SK-N-SH (cell line): ENCODE measurements around the gene KSR2. TPM values are rescaled to one million over a fixed set of nuclear protein-coding genes. Genes with fewer than 3 reads are reported as not detected.

ENCODE experiments used
- CTCF ChIA-PET: fragments of 300-600, 350-600 bp; formaldehyde crosslinking; extraction: SDS; loops from one replicate; lab custom pipeline; 2021; lab: Yijun Ruan, JAX
- POLR2A ChIA-PET: fragments of 350-600 bp; sonication (Branson Sonifier 250); formaldehyde crosslinking; extraction: SDS; loops from one replicate; lab custom pipeline; 2020; ENCODE audit warnings: antibody characterized with exemption, inconsistent platforms; lab: Yijun Ruan, JAX
- DNase-seq: peaks from one replicate; pipeline ENCODE4 v3.0.0; 2012
- H2AFZ ChIP-seq: fragments of 200-600 bp; sonication (generic); 2 replicates; pipeline ENCODE4 v1.8.1; 2016; ENCODE audit warnings: antibody characterized with exemption, mild to moderate bottlenecking, low read depth
- H3F3A ChIP-seq: fragments of 200-600 bp; sonication (generic); replicated peaks from 2 replicates; pipeline ENCODE3; 2016; ENCODE audit warnings: antibody characterized with exemption, mild to moderate bottlenecking; ENCODE audit not compliant: insufficient read depth
- H3K27ac ChIP-seq, 2 experiments: fragments of 200-500 bp in 1 of 2; fragments of 200-600 bp in 1 of 2; sonication (Bioruptor generic) in 1 of 2; sonication (generic), shearing (Covaris generic) in 1 of 2; 2 replicates each; pipeline versions ENCODE4 v1.5.1 to v1.6.1; 2014 to 2016; ENCODE audit warnings: low read depth in 2 of 2, inconsistent platforms in 1 of 2, low read length in 1 of 2, mild to moderate bottlenecking in 1 of 2, mixed read lengths in 1 of 2
- H3K27me3 ChIP-seq: fragments of 200-600 bp; sonication (generic), shearing (Covaris generic); 2 replicates; pipeline ENCODE4 v1.6.1; 2016; ENCODE audit warnings: mixed run types; ENCODE audit not compliant: insufficient read depth
- H3K36me3 ChIP-seq, 2 experiments: fragments of 200-500 bp in 1 of 2; fragments of 200-600 bp in 1 of 2; sonication (Bioruptor generic) in 1 of 2; sonication (generic) in 1 of 2; replicated peaks in 1 of 2; 2 replicates each; pipeline versions ENCODE3 to v1.5.1; 2014 to 2016; ENCODE audit warnings: low read length in 1 of 2, mild to moderate bottlenecking in 1 of 2; ENCODE audit not compliant: insufficient read depth in 2 of 2, control insufficient read depth in 1 of 2
- H3K4me1 ChIP-seq, 2 experiments: fragments of 200-500 bp in 1 of 2; fragments of 200-600 bp in 1 of 2; sonication (Bioruptor generic) in 1 of 2; sonication (generic), shearing (Covaris generic) in 1 of 2; 2 replicates each; pipeline versions ENCODE4 v1.5.1 to v1.6.1; 2014 to 2016; ENCODE audit warnings: low read depth in 1 of 2, low read length in 1 of 2, mixed run types in 1 of 2; ENCODE audit not compliant: insufficient read depth in 2 of 2, control insufficient read depth in 1 of 2
- H3K4me2 ChIP-seq: fragments of 200-600 bp; sonication (generic), shearing (Covaris generic); 2 replicates; pipeline ENCODE4 v1.6.1; 2017; ENCODE audit warnings: mixed run types
- H3K4me3 ChIP-seq, 2 experiments: fragments of 200-500 bp in 1 of 2; fragments of 200-600 bp in 1 of 2; sonication (Bioruptor generic) in 1 of 2; sonication (generic), shearing (Covaris generic) in 1 of 2; 2 replicates each; pipeline versions ENCODE4 v1.5.1 to v1.8.1; 2014 to 2016; ENCODE audit warnings: low read depth in 2 of 2, inconsistent platforms in 1 of 2, low read length in 1 of 2, mild to moderate bottlenecking in 1 of 2, mixed read lengths in 1 of 2, moderate library complexity in 1 of 2
- H3K79me2 ChIP-seq: fragments of 200-600 bp; sonication (generic); 2 replicates; pipeline ENCODE4 v1.8.1; 2017; ENCODE audit warnings: mild to moderate bottlenecking; ENCODE audit not compliant: insufficient read depth
- H3K9ac ChIP-seq: fragments of 200-600 bp; sonication (generic); 2 replicates; pipeline ENCODE4 v1.6.1; 2017; ENCODE audit warnings: mixed run types
- H3K9me2 ChIP-seq: fragments of 200-600 bp; sonication (generic); 2 replicates; pipeline ENCODE4 v1.6.1; 2017; ENCODE audit warnings: mixed run types
- H3K9me3 ChIP-seq: fragments of 200-600 bp; sonication (generic); 2 replicates; pipeline ENCODE4 v1.6.1; 2017; ENCODE audit warnings: mixed run types, mild to moderate bottlenecking, moderate library complexity
- H4K20me1 ChIP-seq: fragments of 200-600 bp; sonication (generic); 2 replicates; pipeline ENCODE4 v1.6.1; 2017; ENCODE audit warnings: mild to moderate bottlenecking, mixed run types; ENCODE audit not compliant: insufficient read depth
- CHD2 ChIP-seq: fragments of 150-350 bp; IDR thresholded peaks from 2 replicates; pipeline ENCODE4 v1.6.1; 2018; ENCODE audit warnings: low read length; ENCODE audit not compliant: partially characterized antibody
- ELF1 ChIP-seq: IDR thresholded peaks from 2 replicates; pipeline ENCODE4 v1.4.0; 2012
- EP300 ChIP-seq, 2 experiments: IDR thresholded peaks; 2 replicates each; pipeline versions ENCODE4 v1.4.0 to v1.6.1; 2012; ENCODE audit warnings: borderline replicate concordance in 1 of 2, low read depth in 1 of 2, low read length in 1 of 2
- EZH2phosphoT487 ChIP-seq: fragments of 200-600 bp; sonication (generic); IDR thresholded peaks from 2 replicates; pipeline ENCODE4 v1.6.1; 2017; ENCODE audit warnings: low read depth, mixed run types, mild to moderate bottlenecking, antibody characterized with exemption, moderate library complexity, borderline replicate concordance
- FOSL2 ChIP-seq: IDR thresholded peaks from 2 replicates; pipeline ENCODE4 v1.4.0; 2012; ENCODE audit warnings: low read depth, mild to moderate bottlenecking, moderate library complexity, borderline replicate concordance
- GATA2 ChIP-seq: sonication (generic); formaldehyde crosslinking; IDR thresholded peaks from 2 replicates; pipeline ENCODE4 v1.5.0; 2020; ENCODE audit warnings: mild to moderate bottlenecking, missing genetic modification reagents
- JUND ChIP-seq: IDR thresholded peaks from 2 replicates; pipeline ENCODE4 v1.4.0; 2012
- MEF2A ChIP-seq: IDR thresholded peaks from 2 replicates; pipeline ENCODE4 v1.4.0; 2012; ENCODE audit warnings: low read depth, borderline replicate concordance
- MXI1 ChIP-seq: IDR thresholded peaks from 2 replicates; pipeline ENCODE4 v1.6.1; 2012; ENCODE audit warnings: mild to moderate bottlenecking, low read depth, low read length, improper control_type of control experiment
- POLR2AphosphoS5 ChIP-seq: IDR thresholded peaks from 2 replicates; pipeline ENCODE4 v1.6.1; 2012; ENCODE audit warnings: low read depth, low read length
- RAD21 ChIP-seq: IDR thresholded peaks from 2 replicates; pipeline ENCODE4 v1.6.1; 2012; ENCODE audit warnings: mild to moderate bottlenecking, low read length
- RXRA ChIP-seq: IDR thresholded peaks from 2 replicates; pipeline ENCODE4 v1.4.0; 2012; ENCODE audit warnings: low read depth, mild to moderate bottlenecking, borderline replicate concordance
- SIN3A ChIP-seq: IDR thresholded peaks from 2 replicates; pipeline ENCODE4 v1.6.1; 2012; ENCODE audit warnings: low read depth, mild to moderate bottlenecking, low read length, moderate library complexity, borderline replicate concordance
- TAF1 ChIP-seq: IDR thresholded peaks from 2 replicates; pipeline ENCODE4 v1.6.1; 2012; ENCODE audit warnings: low read depth, mild to moderate bottlenecking, low read length, moderate library complexity, borderline replicate concordance
- TEAD4 ChIP-seq: IDR thresholded peaks from 2 replicates; pipeline ENCODE4 v1.4.0; 2012; ENCODE audit warnings: mild to moderate bottlenecking, borderline replicate concordance; ENCODE audit not compliant: insufficient read depth
- ZBTB33 ChIP-seq: IDR thresholded peaks from 2 replicates; pipeline ENCODE4 v1.4.0; 2012; ENCODE audit warnings: low read depth, borderline replicate concordance
- WGBS: methylation state at CpG from one replicate; pipeline ENCODE4 v1.1.6; 2017; ENCODE audit warnings: low lambda C conversion rate; 5-methylcytosine and 5-hydroxymethylcytosine counted together
- polyA plus RNA-seq, 3 experiments: library from polyadenylated mRNA; depleted of rRNA; stranded (reverse); fragments of >200 nt; gene quantifications; 2 replicates each; pipeline ENCODE4 v1.2.3, GENCODE V29; 2012
- TF ChIP-seq, protein P1 (sequence below): IDR thresholded peaks from 2 replicates; pipeline ENCODE4 v1.6.1; 2012; ENCODE audit warnings: mild to moderate bottlenecking, low read depth, low read length, moderate library complexity
- TF ChIP-seq, protein P2 (sequence below): fragments of 150-350 bp; IDR thresholded peaks from 2 replicates; pipeline ENCODE4 v1.6.1; 2016; ENCODE audit warnings: mild to moderate bottlenecking, low read depth, low read length
- TF ChIP-seq, protein P3 (sequence below): IDR thresholded peaks from 2 replicates; pipeline ENCODE4 v1.4.0; 2012; ENCODE audit warnings: low read depth, borderline replicate concordance

KSR2 gene
- polyA plus RNA-seq, 1 of the 3 experiments (the other 2 are of a cell fraction): 0.12 TPM

GRCh38 chr12:117444781-117445180 lies 524.0 kb downstream of the KSR2 start:
- Histone ChIP-seq H3F3A (no peaks in the 10 kb centered on the region), H3K79me2 (no peaks in the 10 kb centered on the region), H3K4me1 (peaks cover 0 to 34% of the 10 kb centered on the region in 2 experiments; a peak in 1 of 4 replicates), H3K27ac (no peak overlapping the region), H3K9me2 (no peaks in the 10 kb centered on the region), H3K36me3 (no peaks in the 10 kb centered on the region)
- DNase-seq: no peak
- TF ChIP-seq JUND: no peak
- no peak for TF ChIP-seq SIN3A
- no peak for TF ChIP-seq MXI1
- no peak for TF ChIP-seq TEAD4
- TF ChIP-seq ZBTB33: no peak
- TF ChIP-seq TAF1: no peak
- TF ChIP-seq, protein P1, sequence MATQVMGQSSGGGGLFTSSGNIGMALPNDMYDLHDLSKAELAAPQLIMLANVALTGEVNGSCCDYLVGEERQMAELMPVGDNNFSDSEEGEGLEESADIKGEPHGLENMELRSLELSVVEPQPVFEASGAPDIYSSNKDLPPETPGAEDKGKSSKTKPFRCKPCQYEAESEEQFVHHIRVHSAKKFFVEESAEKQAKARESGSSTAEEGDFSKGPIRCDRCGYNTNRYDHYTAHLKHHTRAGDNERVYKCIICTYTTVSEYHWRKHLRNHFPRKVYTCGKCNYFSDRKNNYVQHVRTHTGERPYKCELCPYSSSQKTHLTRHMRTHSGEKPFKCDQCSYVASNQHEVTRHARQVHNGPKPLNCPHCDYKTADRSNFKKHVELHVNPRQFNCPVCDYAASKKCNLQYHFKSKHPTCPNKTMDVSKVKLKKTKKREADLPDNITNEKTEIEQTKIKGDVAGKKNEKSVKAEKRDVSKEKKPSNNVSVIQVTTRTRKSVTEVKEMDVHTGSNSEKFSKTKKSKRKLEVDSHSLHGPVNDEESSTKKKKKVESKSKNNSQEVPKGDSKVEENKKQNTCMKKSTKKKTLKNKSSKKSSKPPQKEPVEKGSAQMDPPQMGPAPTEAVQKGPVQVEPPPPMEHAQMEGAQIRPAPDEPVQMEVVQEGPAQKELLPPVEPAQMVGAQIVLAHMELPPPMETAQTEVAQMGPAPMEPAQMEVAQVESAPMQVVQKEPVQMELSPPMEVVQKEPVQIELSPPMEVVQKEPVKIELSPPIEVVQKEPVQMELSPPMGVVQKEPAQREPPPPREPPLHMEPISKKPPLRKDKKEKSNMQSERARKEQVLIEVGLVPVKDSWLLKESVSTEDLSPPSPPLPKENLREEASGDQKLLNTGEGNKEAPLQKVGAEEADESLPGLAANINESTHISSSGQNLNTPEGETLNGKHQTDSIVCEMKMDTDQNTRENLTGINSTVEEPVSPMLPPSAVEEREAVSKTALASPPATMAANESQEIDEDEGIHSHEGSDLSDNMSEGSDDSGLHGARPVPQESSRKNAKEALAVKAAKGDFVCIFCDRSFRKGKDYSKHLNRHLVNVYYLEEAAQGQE: no peak
- TF ChIP-seq MEF2A: no peak
- TF ChIP-seq, protein P2, sequence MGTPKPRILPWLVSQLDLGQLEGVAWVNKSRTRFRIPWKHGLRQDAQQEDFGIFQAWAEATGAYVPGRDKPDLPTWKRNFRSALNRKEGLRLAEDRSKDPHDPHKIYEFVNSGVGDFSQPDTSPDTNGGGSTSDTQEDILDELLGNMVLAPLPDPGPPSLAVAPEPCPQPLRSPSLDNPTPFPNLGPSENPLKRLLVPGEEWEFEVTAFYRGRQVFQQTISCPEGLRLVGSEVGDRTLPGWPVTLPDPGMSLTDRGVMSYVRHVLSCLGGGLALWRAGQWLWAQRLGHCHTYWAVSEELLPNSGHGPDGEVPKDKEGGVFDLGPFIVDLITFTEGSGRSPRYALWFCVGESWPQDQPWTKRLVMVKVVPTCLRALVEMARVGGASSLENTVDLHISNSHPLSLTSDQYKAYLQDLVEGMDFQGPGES: no peak
- TF ChIP-seq CHD2: no peak
- no peak for TF ChIP-seq GATA2
- TF ChIP-seq RAD21: no peak
- TF ChIP-seq FOSL2: no peak
- TF ChIP-seq RXRA: no peak
- TF ChIP-seq POLR2AphosphoS5: no peak
- TF ChIP-seq, protein P3, sequence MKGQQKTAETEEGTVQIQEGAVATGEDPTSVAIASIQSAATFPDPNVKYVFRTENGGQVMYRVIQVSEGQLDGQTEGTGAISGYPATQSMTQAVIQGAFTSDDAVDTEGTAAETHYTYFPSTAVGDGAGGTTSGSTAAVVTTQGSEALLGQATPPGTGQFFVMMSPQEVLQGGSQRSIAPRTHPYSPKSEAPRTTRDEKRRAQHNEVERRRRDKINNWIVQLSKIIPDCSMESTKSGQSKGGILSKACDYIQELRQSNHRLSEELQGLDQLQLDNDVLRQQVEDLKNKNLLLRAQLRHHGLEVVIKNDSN: no peak
- TF ChIP-seq EZH2phosphoT487: no peak
- TF ChIP-seq EP300 (IDR thresholded peaks at IDR 0.05; ENCODE audit: borderline replicate concordance in 1 of 2, low read depth in 1 of 2, low read length in 1 of 2): no peak
- no peak for TF ChIP-seq ELF1
- TF ChIP-seq, all 33 proteins: peak for 0
- Histone ChIP-seq H4K20me1 (no peaks in the 10 kb centered on the region), H2AFZ (no peak overlapping the region), H3K4me3 (no peak overlapping the region), H3K9me3 (no peaks in the 10 kb centered on the region), H3K27me3 (no peaks in the 10 kb centered on the region), H3K4me2 (no peak overlapping the region), H3K9ac (no peak overlapping the region)
- ChIA-PET POLR2A (no interaction called here), CTCF (interaction anchor here (0.7 kb wide), 1 partner anchor 78 kb away, joined by 3 read pairs; no protein-coding TSS in a partner anchor)
- 43% methylated on average over 4 of the region's 4 CpGs for WGBS
